BJ (cell line): ENCODE results near the gene SINHCAF. TPM values are rescaled to one million over a fixed set of nuclear protein-coding genes. Genes with fewer than 3 reads are reported as not detected.

ENCODE experiments used
- CTCF ChIA-PET: fragments of 350-600 bp; formaldehyde crosslinking; extraction: SDS; loops from one replicate; lab custom pipeline; 2021; ENCODE audit warnings: antibody characterized with exemption, inconsistent platforms; lab: Yijun Ruan, JAX
- POLR2A ChIA-PET: fragments of 300-600 bp; sonication (Branson Sonifier 250); formaldehyde crosslinking; extraction: SDS; loops from one replicate; lab custom pipeline; 2021; ENCODE audit warnings: antibody characterized with exemption; lab: Charles Lee
- DNase-seq: peaks from one replicate; pipeline ENCODE4 v3.0.0-alpha.2; 2011; ENCODE audit warnings: low read depth
- H3K27me3 ChIP-seq: 2 replicates; pipeline ENCODE4 v1.6.0; 2011; ENCODE audit warnings: low read length; ENCODE audit not compliant: control insufficient read depth, insufficient read depth
- H3K36me3 ChIP-seq: 2 replicates; pipeline ENCODE4 v1.5.1; 2011; ENCODE audit warnings: low read length; ENCODE audit not compliant: control insufficient read depth, insufficient read depth
- H3K4me3 ChIP-seq: 2 replicates; pipeline ENCODE4 v1.5.1; 2011; ENCODE audit warnings: low read depth, mild to moderate bottlenecking, control low read depth, low read length
- polyA plus RNA-seq: library from polyadenylated mRNA; depleted of rRNA; stranded (reverse); fragments of >200 nt; gene quantifications from 2 replicates; pipeline ENCODE4 v1.2.3, GENCODE V29; 2011
- TF ChIP-seq, protein P1 (sequence below): IDR thresholded peaks from 2 replicates; pipeline ENCODE4 v1.5.1; 2011; ENCODE audit warnings: low read depth, mild to moderate bottlenecking, control low read depth, inconsistent platforms, low read length, moderate library complexity; ENCODE audit not compliant: insufficient read depth

Gene SINHCAF
- polyA plus RNA-seq, 1 experiment = 6.6 TPM

GRCh38 chr12:31368666-31369361, 42.9 kb upstream of the SINHCAF start:
- H3K4me3 ChIP-seq = no peak overlapping the region
- TF ChIP-seq, protein P1, sequence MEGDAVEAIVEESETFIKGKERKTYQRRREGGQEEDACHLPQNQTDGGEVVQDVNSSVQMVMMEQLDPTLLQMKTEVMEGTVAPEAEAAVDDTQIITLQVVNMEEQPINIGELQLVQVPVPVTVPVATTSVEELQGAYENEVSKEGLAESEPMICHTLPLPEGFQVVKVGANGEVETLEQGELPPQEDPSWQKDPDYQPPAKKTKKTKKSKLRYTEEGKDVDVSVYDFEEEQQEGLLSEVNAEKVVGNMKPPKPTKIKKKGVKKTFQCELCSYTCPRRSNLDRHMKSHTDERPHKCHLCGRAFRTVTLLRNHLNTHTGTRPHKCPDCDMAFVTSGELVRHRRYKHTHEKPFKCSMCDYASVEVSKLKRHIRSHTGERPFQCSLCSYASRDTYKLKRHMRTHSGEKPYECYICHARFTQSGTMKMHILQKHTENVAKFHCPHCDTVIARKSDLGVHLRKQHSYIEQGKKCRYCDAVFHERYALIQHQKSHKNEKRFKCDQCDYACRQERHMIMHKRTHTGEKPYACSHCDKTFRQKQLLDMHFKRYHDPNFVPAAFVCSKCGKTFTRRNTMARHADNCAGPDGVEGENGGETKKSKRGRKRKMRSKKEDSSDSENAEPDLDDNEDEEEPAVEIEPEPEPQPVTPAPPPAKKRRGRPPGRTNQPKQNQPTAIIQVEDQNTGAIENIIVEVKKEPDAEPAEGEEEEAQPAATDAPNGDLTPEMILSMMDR = no peak
- no peak for DNase-seq
- H3K27me3 ChIP-seq = no peaks in the 10 kb centered on the region; the same call in 1 of the 2 replicates
- CTCF ChIA-PET = interaction anchor here (1.6 kb wide), 1 partner anchor 23 kb away, joined by 6 read pairs; no protein-coding TSS in a partner anchor
- no peaks in the 10 kb centered on the region for H3K36me3 ChIP-seq
- POLR2A ChIA-PET = no interaction called here

GRCh38 chr12:31366104-31366621, 40.2 kb upstream of the SINHCAF start:
- H3K36me3 ChIP-seq = no peaks in the 10 kb centered on the region
- ChIA-PET CTCF (no interaction called here), POLR2A (no interaction called here)
- no peak for DNase-seq
- TF ChIP-seq, protein P1 = no peak
- H3K4me3 ChIP-seq = no peak overlapping the region
- no peaks in the 10 kb centered on the region; the same call in 1 of the 2 replicates for H3K27me3 ChIP-seq

GRCh38 chr12:31363831-31364230, 37.9 kb upstream of the SINHCAF start:
- DNase-seq = no peak
- ChIA-PET CTCF (interaction anchor here (0.6 kb wide), 1 partner anchor 805 kb away, joined by 3 read pairs; no protein-coding TSS in a partner anchor), POLR2A (no interaction called here)
- Histone ChIP-seq H3K36me3 (no peaks in the 10 kb centered on the region), H3K4me3 (no peak overlapping the region), H3K27me3 (no peaks in the 10 kb centered on the region; the same call in 1 of the 2 replicates)
- TF ChIP-seq, protein P1 = no peak

GRCh38 chr12:31363416-31363809, 37.5 kb upstream of the SINHCAF start:
- no peaks in the 10 kb centered on the region for H3K36me3 ChIP-seq
- H3K4me3 ChIP-seq = no peak overlapping the region
- ChIA-PET POLR2A (no interaction called here), CTCF (interaction anchor here (1.4 kb wide), 1 partner anchor 12 kb away, joined by 3 read pairs; no protein-coding TSS in a partner anchor)
- DNase-seq = no peak
- H3K27me3 ChIP-seq = no peaks in the 10 kb centered on the region; the same call in 1 of the 2 replicates
- TF ChIP-seq, protein P1 = no peak

DNA sequence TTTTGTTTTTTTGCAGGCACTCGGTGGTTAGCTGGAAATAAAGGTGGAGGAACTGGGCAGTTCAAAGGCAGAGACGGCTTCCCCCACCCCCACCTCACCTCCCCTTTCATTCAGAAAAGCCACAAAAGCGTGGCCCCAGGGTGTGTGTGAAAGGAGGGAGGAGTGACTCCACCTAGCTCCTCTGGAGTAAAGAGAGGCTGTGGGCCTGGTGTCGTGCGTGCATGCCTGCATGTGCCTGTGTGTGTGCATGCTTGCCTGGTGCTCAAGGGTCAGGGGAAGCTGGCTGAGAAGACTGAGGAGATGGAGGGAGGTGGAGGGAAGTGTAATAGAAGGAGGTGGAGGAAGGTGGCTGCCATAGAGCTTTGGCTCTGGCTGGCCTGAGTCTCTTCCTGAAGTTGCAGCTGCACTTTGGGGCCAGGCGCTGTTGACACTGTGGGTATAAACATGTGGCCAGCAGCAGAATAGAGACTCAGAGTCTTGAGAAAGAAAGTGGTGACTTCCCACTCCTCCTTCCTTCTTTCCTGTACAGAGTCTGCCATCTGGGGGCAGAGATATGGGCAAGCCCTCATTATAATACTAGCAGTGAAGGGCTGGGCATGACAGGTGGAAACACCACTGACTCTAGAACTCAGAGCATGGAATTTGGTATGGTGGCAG, 36.9 kb upstream of the SINHCAF start:
- ChIA-PET CTCF (interaction anchor here (1.4 kb wide), 1 partner anchor 11 kb away, joined by 3 read pairs; no protein-coding TSS in a partner anchor), POLR2A (interaction anchor here (0.5 kb wide), 1 partner anchor 136 kb away, joined by 3 read pairs; no protein-coding TSS in a partner anchor)
- no peak for DNase-seq

More for the DNA sequence above, 36.9 kb upstream of the SINHCAF start:
- TF ChIP-seq, protein P1 = no peak
- no peaks in the 10 kb centered on the region; the same call in 1 of the 2 replicates for H3K27me3 ChIP-seq
- no peaks in the 10 kb centered on the region for H3K36me3 ChIP-seq
- no peak overlapping the region for H3K4me3 ChIP-seq
